Stomach (tissue), 9 donors: ENCODE data around the gene LCTL. TPM values are rescaled to one million over a fixed set of nuclear protein-coding genes. Genes with fewer than 3 reads are reported as not detected.

Experiments used
- DNase-seq, 2 donors: peaks; one replicate each; pipeline versions ENCODE4 v3.0.0 to v3.0.0-alpha.2; 2013 to 2019
- H3K27ac ChIP-seq, 5 donors: fragments of 200-600 bp in 4 of 5; sonication (generic) in 4 of 5; one replicate each; pipeline ENCODE4 v1.5.1; 2013 to 2019; ENCODE audit warnings: mild to moderate bottlenecking in 1 of 5, moderate library complexity in 1 of 5
- H3K27me3 ChIP-seq, 3 donors: fragments of 200-600 bp; sonication (generic); one replicate each; pipeline ENCODE4 v1.5.1; 2017 to 2019; ENCODE audit warnings: mixed run types in 1 of 3
- H3K36me3 ChIP-seq, 4 donors: fragments of 200-600 bp; sonication (generic); 1 replicate in 3 of 4; 2 replicates in 1 of 4; pipeline ENCODE4 v1.5.1; 2016 to 2019
- H3K4me1 ChIP-seq, 4 donors: fragments of 200-600 bp; sonication (generic); one replicate each; pipeline ENCODE4 v1.5.1; 2016 to 2019
- H3K4me3 ChIP-seq, 4 donors: fragments of 200-600 bp; sonication (generic) in 3 of 4; one replicate each; pipeline ENCODE4 v1.5.1; 2016 to 2019; ENCODE audit warnings: mild to moderate bottlenecking in 1 of 4
- H3K9me3 ChIP-seq, 4 donors: fragments of 200-600 bp; sonication (generic); one replicate each; pipeline ENCODE4 v1.5.1; 2016 to 2019
- EP300 ChIP-seq: sonication (generic); formaldehyde crosslinking; IDR thresholded peaks from one replicate; pipeline ENCODE4 v1.6.1; 2017; ENCODE audit warnings: antibody characterized with exemption
- POLR2A ChIP-seq, 4 donors: fragments of 450-650 bp; IDR thresholded peaks; one replicate each; pipeline ENCODE4 v1.6.1; 2016; ENCODE audit warnings: antibody characterized with exemption in 4 of 4, control low read depth in 2 of 4, mild to moderate bottlenecking in 1 of 4, moderate library complexity in 1 of 4
- POLR2AphosphoS5 ChIP-seq, 3 donors: sonication (generic); formaldehyde crosslinking; IDR thresholded peaks; one replicate each; pipeline ENCODE4 v1.6.1; 2016; ENCODE audit warnings: antibody characterized with exemption in 3 of 3
- WGBS, 5 donors: extraction: QIAGEN DNeasy Blood & Tissue Kit in 3 of 5; methylation state at CpG; one replicate each; pipeline versions ENCODE4 v1.1.5 to v1.1.7; 2013 to 2018; 5-methylcytosine and 5-hydroxymethylcytosine counted together
- intact Hi-C: fragments of 100-400 bp; cut with DNase I; formaldehyde crosslinking; loops from one replicate; pipeline ENCODE4 v1.15.1; 2023; ENCODE audit warnings: low total_unique reads
- polyA plus RNA-seq, 3 donors: library from polyadenylated mRNA; stranded (reverse); fragments of 200-250 nt; gene quantifications; one replicate each; pipeline ENCODE4 v1.2.3, GENCODE V29; 2013
- total RNA-seq, 5 donors: library from RNA; depleted of rRNA; stranded (reverse); fragments of >200 nt; gene quantifications; one replicate each; pipeline versions ENCODE4 v1.1.0 to v1.2.3, GENCODE V29; 2014 to 2016
- TF ChIP-seq, protein P1 (sequence below), 7 experiments: fragments of 450-650 bp in 4 of 7; fragments of 200-600 bp in 3 of 7; sonication (generic) in 3 of 7; IDR thresholded peaks; one replicate each; pipeline ENCODE4 v1.5.1; 2016 to 2019; ENCODE audit warnings: antibody characterized with exemption in 7 of 7, control low read depth in 2 of 7, mild to moderate bottlenecking in 1 of 7
- donor health status: healthy with polysubstance abuse.
- donor health status: Bipolar disorder and iron deficiency.
- donor health status: healthy.

Gene LCTL
- total and polyA plus RNA-seq, 8 donors, result not detected

DNA sequence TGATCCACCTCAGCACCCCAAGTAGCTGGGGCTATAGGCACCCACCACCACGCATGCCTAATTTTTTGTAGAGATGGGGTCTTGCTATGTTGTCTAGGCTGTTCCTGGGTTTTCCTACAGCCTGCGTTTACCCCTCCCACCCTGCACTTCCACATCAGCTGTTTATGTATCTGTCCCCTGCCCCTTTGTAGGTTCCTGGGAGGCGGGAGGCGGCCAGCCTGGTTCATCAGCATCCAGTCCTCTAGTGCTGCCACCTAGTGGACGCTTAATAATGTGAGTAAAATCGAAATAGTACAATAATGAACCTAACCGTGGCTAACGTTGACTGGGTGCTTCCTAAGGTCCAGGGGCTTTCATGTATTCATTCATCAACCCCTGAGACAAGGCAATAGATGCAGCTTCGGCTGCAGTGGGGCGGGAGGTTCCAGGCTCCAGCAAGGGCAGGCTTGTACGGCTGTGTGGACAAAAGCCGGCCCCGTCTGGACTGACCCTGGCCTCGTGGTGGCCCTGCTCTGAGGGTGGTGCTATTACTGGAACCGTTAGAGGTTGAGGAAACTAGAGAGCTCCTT, 1.2 kb upstream of the LCTL start:
- peak; percentile 65 to 86 for DNase-seq
- intact Hi-C loops, result no loop called here

DNA sequence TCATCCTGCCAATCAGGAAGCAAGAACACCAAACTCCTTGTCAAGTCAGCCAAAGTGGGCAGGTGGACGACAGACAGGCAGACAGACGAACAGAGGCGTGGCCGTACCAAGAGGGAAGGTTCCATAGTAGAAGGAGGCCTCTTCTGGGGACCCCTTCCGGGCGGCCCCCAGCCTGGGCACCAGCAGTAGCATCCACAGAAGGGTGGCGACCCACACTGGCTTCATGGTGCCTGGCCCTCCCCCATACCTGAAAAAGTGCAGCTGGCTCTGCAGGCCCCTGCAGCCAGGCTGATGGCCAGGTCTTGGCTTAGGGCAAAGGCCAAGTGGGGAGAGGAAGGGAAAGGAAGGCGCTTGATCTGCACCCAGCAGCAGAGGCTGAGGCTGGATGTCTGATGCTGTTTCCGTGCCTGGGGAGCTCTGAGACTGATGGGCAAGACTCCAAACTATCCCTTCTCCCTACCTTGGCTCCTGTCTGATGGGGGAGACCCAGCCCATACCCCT, 607 bp downstream of the LCTL start:
- H3K4me3 ChIP-seq, result no peak overlapping the region
- H3K27me3 ChIP-seq, result no peaks in the 10 kb centered on the region
- TF ChIP-seq POLR2A (IDR thresholded peaks at IDR 0.05) (no peak), POLR2AphosphoS5 (IDR thresholded peaks at IDR 0.05) (no peak), EP300 (no peak)
- TF ChIP-seq, protein P1, sequence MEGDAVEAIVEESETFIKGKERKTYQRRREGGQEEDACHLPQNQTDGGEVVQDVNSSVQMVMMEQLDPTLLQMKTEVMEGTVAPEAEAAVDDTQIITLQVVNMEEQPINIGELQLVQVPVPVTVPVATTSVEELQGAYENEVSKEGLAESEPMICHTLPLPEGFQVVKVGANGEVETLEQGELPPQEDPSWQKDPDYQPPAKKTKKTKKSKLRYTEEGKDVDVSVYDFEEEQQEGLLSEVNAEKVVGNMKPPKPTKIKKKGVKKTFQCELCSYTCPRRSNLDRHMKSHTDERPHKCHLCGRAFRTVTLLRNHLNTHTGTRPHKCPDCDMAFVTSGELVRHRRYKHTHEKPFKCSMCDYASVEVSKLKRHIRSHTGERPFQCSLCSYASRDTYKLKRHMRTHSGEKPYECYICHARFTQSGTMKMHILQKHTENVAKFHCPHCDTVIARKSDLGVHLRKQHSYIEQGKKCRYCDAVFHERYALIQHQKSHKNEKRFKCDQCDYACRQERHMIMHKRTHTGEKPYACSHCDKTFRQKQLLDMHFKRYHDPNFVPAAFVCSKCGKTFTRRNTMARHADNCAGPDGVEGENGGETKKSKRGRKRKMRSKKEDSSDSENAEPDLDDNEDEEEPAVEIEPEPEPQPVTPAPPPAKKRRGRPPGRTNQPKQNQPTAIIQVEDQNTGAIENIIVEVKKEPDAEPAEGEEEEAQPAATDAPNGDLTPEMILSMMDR (IDR thresholded peaks at IDR 0.05), result no peak
- 71 to 86% (median 76%) methylated on average over 7 to 9 of the region's 9 CpGs for WGBS, 5 donors
- DNase-seq, result no peak
- H3K36me3 ChIP-seq, result no peaks in the 10 kb centered on the region
- intact Hi-C loops, result no loop called here
- H3K27ac ChIP-seq, result no peak overlapping the region
- no peaks in the 10 kb centered on the region for H3K9me3 ChIP-seq
- peaks cover 0 to 7% (median 3%) of the 10 kb centered on the region in 4 donors for H3K4me1 ChIP-seq

More for the DNA sequence above, 1.2 kb upstream of the LCTL start:
- no peak overlapping the region for H3K27ac ChIP-seq
- no peak for TF ChIP-seq POLR2A (IDR thresholded peaks at IDR 0.05)
- TF ChIP-seq, protein P1 (IDR thresholded peaks at IDR 0.05), result peak in 5 of 7 experiments; percentile 26 to 64 (median 49)
- H3K4me1 ChIP-seq, result peaks cover 0 to 7% (median 3%) of the 10 kb centered on the region in 4 donors
- H3K27me3 ChIP-seq, result no peaks in the 10 kb centered on the region
- no peaks in the 10 kb centered on the region for H3K36me3 ChIP-seq
- H3K9me3 ChIP-seq, result no peaks in the 10 kb centered on the region
- WGBS, 5 donors, result 21 to 35% (median 31%) methylated on average over 11 to 15 of the region's 15 CpGs
- no peak overlapping the region for H3K4me3 ChIP-seq

DNA sequence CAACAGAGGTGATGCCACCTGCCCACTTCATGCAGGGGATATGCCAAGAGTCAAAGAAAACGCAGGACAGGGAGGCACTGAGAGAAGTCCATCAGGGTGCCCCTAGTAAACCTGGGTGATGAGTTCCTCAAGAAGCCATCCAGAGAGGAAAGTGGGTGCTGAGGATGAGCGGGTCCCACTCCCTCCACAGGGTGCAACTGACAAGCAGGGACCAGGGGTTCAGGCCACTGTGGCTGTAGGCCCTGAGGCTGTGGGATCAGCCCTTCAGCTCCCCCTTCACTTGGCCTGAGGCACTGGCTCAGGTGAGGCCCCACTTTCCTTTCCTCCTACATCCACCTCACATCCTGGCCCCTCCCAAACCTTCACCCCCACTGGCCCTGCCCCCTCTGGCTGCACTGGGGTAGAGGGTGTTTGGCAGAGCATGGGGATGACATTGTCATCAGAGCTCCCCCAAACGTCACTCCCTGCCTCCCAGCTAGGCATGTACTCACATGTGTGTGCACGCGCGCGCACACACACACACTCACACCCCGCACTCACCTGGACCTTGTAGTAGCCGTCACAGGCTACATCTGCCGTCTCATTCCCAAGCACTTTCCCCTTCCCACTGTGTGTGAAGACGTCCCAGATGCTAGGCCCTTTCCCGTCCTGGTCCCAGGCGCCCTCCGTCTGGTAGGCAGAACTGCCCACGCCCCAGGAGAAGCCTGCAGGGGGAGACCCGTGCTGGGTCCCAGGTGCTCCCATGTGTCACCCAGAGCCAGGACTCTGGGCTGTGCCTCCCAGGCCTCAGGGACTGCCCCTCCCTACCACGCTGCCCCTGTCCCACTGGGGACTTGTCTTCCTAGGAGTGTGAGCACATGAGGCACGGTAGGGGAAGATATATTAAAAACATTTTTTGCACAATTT, 1.4 kb downstream of the LCTL start:
- Histone ChIP-seq H3K27me3 (no peaks in the 10 kb centered on the region), H3K9me3 (no peaks in the 10 kb centered on the region), H3K27ac (no peak overlapping the region), H3K36me3 (no peaks in the 10 kb centered on the region), H3K4me1 (peaks cover 0 to 7% (median 3%) of the 10 kb centered on the region in 4 donors), H3K4me3 (no peak overlapping the region)
- intact Hi-C loops, result no loop called here
- DNase-seq, result no peak
- WGBS, 5 donors, result 76 to 87% (median 84%) methylated on average over 17 to 18 of the region's 18 CpGs
- TF ChIP-seq EP300, result no peak
- no peak for TF ChIP-seq POLR2AphosphoS5 (IDR thresholded peaks at IDR 0.05)
- no peak for TF ChIP-seq POLR2A (IDR thresholded peaks at IDR 0.05)
- TF ChIP-seq, protein P1 (IDR thresholded peaks at IDR 0.05), result no peak

DNA sequence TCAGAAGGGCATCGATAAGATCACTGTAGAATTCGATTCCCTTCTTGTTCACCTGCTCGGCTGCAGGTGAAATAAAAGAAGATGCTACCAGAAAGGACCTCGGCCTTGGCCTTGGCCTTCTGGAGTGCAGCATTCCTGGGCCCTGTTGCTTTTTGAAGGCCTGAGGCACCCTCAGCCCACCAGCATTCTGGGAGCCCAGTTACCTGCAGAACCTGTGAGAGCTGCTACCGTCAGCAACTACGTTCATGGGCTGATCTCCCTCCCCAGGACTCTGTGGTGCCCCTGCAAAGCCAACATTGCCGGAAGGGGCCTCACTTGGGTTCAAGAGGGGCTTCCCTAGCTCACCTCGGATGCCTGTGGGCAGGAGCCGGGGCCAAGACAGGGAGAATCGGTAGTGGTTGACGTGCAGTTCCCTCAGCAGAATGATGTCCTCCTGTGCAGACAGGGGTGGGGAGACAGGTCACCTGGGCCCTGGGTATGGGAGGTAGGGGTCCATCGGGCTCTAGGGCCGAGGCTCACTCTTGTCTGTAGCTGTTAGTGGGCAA, 2.2 kb downstream of the LCTL start:
- no peaks in the 10 kb centered on the region for H3K36me3 ChIP-seq
- no peaks in the 10 kb centered on the region for H3K27me3 ChIP-seq
- no peak for TF ChIP-seq EP300
- WGBS, 5 donors, result 89 to 94% (median 92%) methylated on average over 12 to 13 of the region's 13 CpGs
- no peak for DNase-seq
- no peak overlapping the region for H3K27ac ChIP-seq
- no peaks in the 10 kb centered on the region for H3K9me3 ChIP-seq
- no peak overlapping the region for H3K4me3 ChIP-seq
- peaks cover 0 to 7% (median 3%) of the 10 kb centered on the region in 4 donors for H3K4me1 ChIP-seq
- intact Hi-C loops, result no loop called here
